ENCODE results near the gene BDKRB2.
"Not testable (repeated sequence)": the region's sequence is repeated elsewhere in the genome, so short reads cannot be mapped to it uniquely, and the experiment has no call there.

BDKRB2 gene

GRCh38 chr14:96225213-96225612 is 20.6 kb downstream of the BDKRB2 start:
- no peak for DNase-seq (ENCODE audit: low read depth)

- DNase-seq (ENCODE audit: low read depth): no peak
These were observed 21.1 kb downstream of the BDKRB2 start for GRCh38 chr14:96225745-96226151.

GRCh38 chr14:96227428-96227827 is 22.8 kb downstream of the BDKRB2 start:
- DNase-seq (ENCODE audit: low read depth): no peak

- DNase-seq (ENCODE audit: low read depth): no peak
These were observed 24.7 kb downstream of the BDKRB2 start for GRCh38 chr14:96229315-96229714.

GRCh38 chr14:96231056-96231455 is 26.4 kb downstream of the BDKRB2 start:
- DNase-seq (ENCODE audit: low read depth): no peak

GRCh38 chr14:96231526-96232130 is 27.0 kb downstream of the BDKRB2 start:
- DNase-seq (ENCODE audit: low read depth): no peak

- DNase-seq (ENCODE audit: low read depth): no peak
These were observed 27.9 kb downstream of the BDKRB2 start for GRCh38 chr14:96232506-96232905.

- DNase-seq (ENCODE audit: low read depth): no peak
These were observed 29.0 kb downstream of the BDKRB2 start for GRCh38 chr14:96233661-96234060.

- no peak for DNase-seq (ENCODE audit: low read depth)
These were observed 30.8 kb downstream of the BDKRB2 start for GRCh38 chr14:96235426-96235825.

- DNase-seq (ENCODE audit: low read depth): no peak
These were observed 33.0 kb downstream of the BDKRB2 start for GRCh38 chr14:96237641-96238040.

- no peak for DNase-seq (ENCODE audit: low read depth)
These were observed 34.1 kb downstream of the BDKRB2 start for GRCh38 chr14:96238676-96239265.

GRCh38 chr14:96239711-96240141 is 35.1 kb downstream of the BDKRB2 start:
- DNase-seq (ENCODE audit: low read depth): no peak

- no peak for DNase-seq (ENCODE audit: low read depth)
These were observed 36.0 kb downstream of the BDKRB2 start for GRCh38 chr14:96240641-96241040.

GRCh38 chr14:96242126-96242525 is 37.5 kb downstream of the BDKRB2 start:
- no peak for DNase-seq (ENCODE audit: low read depth)

- no peak for DNase-seq (ENCODE audit: low read depth)
These were observed 39.1 kb downstream of the BDKRB2 start for GRCh38 chr14:96243785-96244184.

- not testable (repeated sequence) for DNase-seq (ENCODE audit: low read depth)
These were observed 40.4 kb downstream of the BDKRB2 start for GRCh38 chr14:96245074-96245473.

GRCh38 chr14:96245710-96246538 is 41.3 kb downstream of the BDKRB2 start:
- no peak for DNase-seq (ENCODE audit: low read depth)

GRCh38 chr14:96246539-96246847 is 41.9 kb downstream of the BDKRB2 start:
- no peak for DNase-seq (ENCODE audit: low read depth)

GRCh38 chr14:96247031-96247430 is 42.4 kb downstream of the BDKRB2 start:
- DNase-seq (ENCODE audit: low read depth): no peak

- DNase-seq (ENCODE audit: low read depth): no peak
These were observed 44.4 kb downstream of the BDKRB2 start for GRCh38 chr14:96249029-96249428.

- no peak for DNase-seq (ENCODE audit: low read depth)
These were observed 45.8 kb downstream of the BDKRB2 start for GRCh38 chr14:96250485-96250884.

GRCh38 chr14:96251656-96252155 is 47.1 kb downstream of the BDKRB2 start:
- DNase-seq (ENCODE audit: low read depth): no peak

GRCh38 chr14:96252323-96252998 is 47.8 kb downstream of the BDKRB2 start:
- no peak for DNase-seq (ENCODE audit: low read depth)
